Measurements from ENCODE around the gene CCL2. TPM values are rescaled to one million over a fixed set of nuclear protein-coding genes. Genes with fewer than 3 reads are reported as not detected.

Gene CCL2
- total and polyA plus RNA-seq, 2 donors (not counting 1 experiment from before 2014, with no cell fraction given) = 4.4 TPM; not detected in 1

- Histone ChIP-seq H3K9ac (ENCODE audit: low read length) (no peak overlapping the region), H3K9me3 (ENCODE audit: control extremely low read depth in 1 of 3, control insufficient read depth in 2 of 3, insufficient read depth in 1 of 3, low read length in 2 of 3) (no peaks in the 10 kb centered on the region), H3K4me1 (ENCODE audit: control insufficient read depth in 2 of 2, insufficient read depth in 2 of 2, low read length in 2 of 2) (peaks cover 6 to 9% of the 10 kb centered on the region in 2 donors), H3K4me3 (ENCODE audit: control extremely low read depth in 1 of 5, extremely low read depth in 1 of 5, insufficient read depth in 1 of 5, low read depth in 2 of 5, low read length in 4 of 5) (no peak overlapping the region), H3K27ac (ENCODE audit: low read length in 2 of 2) (no peak overlapping the region), H3K27me3 (replicated peaks in 1 of 4; ENCODE audit: control extremely low read depth in 1 of 4, control insufficient read depth in 3 of 4, insufficient read depth in 4 of 4, low read length in 3 of 4) (peaks cover 0 to 12% (median 0%) of the 10 kb centered on the region in 4 experiments), H3K4me2 (replicated peaks; ENCODE audit: low read depth, low read length, poor library complexity, severe bottlenecking) (no peak overlapping the region), H4K20me1 (ENCODE audit: control insufficient read depth, insufficient read depth, low read length, poor library complexity, severe bottlenecking) (no peaks in the 10 kb centered on the region), H3K79me2 (ENCODE audit: control insufficient read depth, insufficient read depth, low read length) (no peaks in the 10 kb centered on the region), H3K36me3 (replicated peaks in 1 of 2; ENCODE audit: control extremely low read depth in 1 of 2, control insufficient read depth in 1 of 2, extremely low read depth in 1 of 2, insufficient read depth in 2 of 2, low read length in 1 of 2) (no peaks in the 10 kb centered on the region), H2AFZ (ENCODE audit: insufficient read depth, low read depth, low read length, poor library complexity, severe bottlenecking) (no peak overlapping the region)
- H3K4me3 Mint-ChIP-seq = no peak overlapping the region
- no peaks in the 10 kb centered on the region for H3K9me3 Mint-ChIP-seq (ENCODE audit: insufficient read depth)
- no peak for DNase-seq
- WGBS (ENCODE audit: insufficient coverage) = 100% methylated on average over 1 of the region's 2 CpGs
- POLR2A ChIA-PET = no interaction called here
- CTCF ChIA-PET = no interaction called here
- peaks cover 13% of the 10 kb centered on the region for H3K4me1 Mint-ChIP-seq
- no peak for TF ChIP-seq CTCF (IDR thresholded peaks at IDR 0.05)
- no peak for TF ChIP-seq EZH2 (IDR thresholded peaks at IDR 0.05; ENCODE audit: borderline replicate concordance, insufficient read depth, low read depth, low read length, poor library complexity, severe bottlenecking)
- H3K27me3 Mint-ChIP-seq = peaks cover 27% of the 10 kb centered on the region
- intact Hi-C loops (cut with micrococcal nuclease) = no loop called here
- ATAC-seq (ENCODE audit: low read depth) = no peak
- H3K27ac Mint-ChIP-seq = no peak overlapping the region
These were observed 43.9 kb downstream of the CCL2 start for GRCh38 chr17:34299027-34299426.

- intact Hi-C loops (cut with micrococcal nuclease) = no loop called here
- Histone ChIP-seq H4K20me1 (ENCODE audit: control insufficient read depth, insufficient read depth, low read length, poor library complexity, severe bottlenecking) (no peaks in the 10 kb centered on the region), H3K27ac (ENCODE audit: low read length in 2 of 2) (no peak overlapping the region), H3K9ac (ENCODE audit: low read length) (no peak overlapping the region), H3K36me3 (replicated peaks in 1 of 2; ENCODE audit: control extremely low read depth in 1 of 2, control insufficient read depth in 1 of 2, extremely low read depth in 1 of 2, insufficient read depth in 2 of 2, low read length in 1 of 2) (no peaks in the 10 kb centered on the region), H3K4me1 (ENCODE audit: control insufficient read depth in 2 of 2, insufficient read depth in 2 of 2, low read length in 2 of 2) (peaks cover 6 to 9% of the 10 kb centered on the region in 2 donors), H2AFZ (ENCODE audit: insufficient read depth, low read depth, low read length, poor library complexity, severe bottlenecking) (no peak overlapping the region), H3K4me3 (ENCODE audit: control extremely low read depth in 1 of 5, extremely low read depth in 1 of 5, insufficient read depth in 1 of 5, low read depth in 2 of 5, low read length in 4 of 5) (no peak overlapping the region), H3K27me3 (replicated peaks in 1 of 4; ENCODE audit: control extremely low read depth in 1 of 4, control insufficient read depth in 3 of 4, insufficient read depth in 4 of 4, low read length in 3 of 4) (peaks cover 0 to 12% (median 0%) of the 10 kb centered on the region in 4 experiments), H3K4me2 (replicated peaks; ENCODE audit: low read depth, low read length, poor library complexity, severe bottlenecking) (no peak overlapping the region), H3K9me3 (ENCODE audit: control extremely low read depth in 1 of 3, control insufficient read depth in 2 of 3, insufficient read depth in 1 of 3, low read length in 2 of 3) (no peaks in the 10 kb centered on the region), H3K79me2 (ENCODE audit: control insufficient read depth, insufficient read depth, low read length) (no peaks in the 10 kb centered on the region)
- CTCF ChIA-PET = interaction anchor here (1.0 kb wide), 1 partner anchor 61 kb away, joined by 3 read pairs; no protein-coding TSS in a partner anchor
- TF ChIP-seq EZH2 (IDR thresholded peaks at IDR 0.05; ENCODE audit: borderline replicate concordance, insufficient read depth, low read depth, low read length, poor library complexity, severe bottlenecking) = no peak
- TF ChIP-seq CTCF (IDR thresholded peaks at IDR 0.05) = no peak
- ATAC-seq (ENCODE audit: low read depth) (no peak), DNase-seq (no peak)
- Mint-ChIP-seq H3K9me3 (ENCODE audit: insufficient read depth) (no peaks in the 10 kb centered on the region), H3K4me3 (no peak overlapping the region), H3K27me3 (peaks cover 35% of the 10 kb centered on the region), H3K27ac (no peak overlapping the region), H3K4me1 (peaks cover 13% of the 10 kb centered on the region)
- 95% methylated on average over 2 of the region's 3 CpGs for WGBS (ENCODE audit: insufficient coverage)
- POLR2A ChIA-PET = no interaction called here
These were observed 45.0 kb downstream of the CCL2 start for GRCh38 chr17:34299956-34300577.

All from B cell (primary cell).